Renal cortex interstitium (tissue), 11 donors: ENCODE data around the gene ADGRG4. TPM values are rescaled to one million over a fixed set of nuclear protein-coding genes. Genes with fewer than 3 reads are reported as not detected.

ENCODE experiments used
- DNase-seq, 11 donors: peaks; one replicate each; pipeline ENCODE4 v3.0.0-alpha.2; 2013; ENCODE audit warnings: low read depth in 9 of 11, low spot score in 4 of 11; ENCODE audit errors: extremely low read depth in 1 of 11
- polyA plus RNA-seq, 3 donors: library from polyadenylated mRNA; unstranded; fragments of 120-200 nt; gene quantifications; one replicate each; pipeline ENCODE4 v1.2.1, GENCODE V29; 2013; ENCODE audit not compliant: insufficient read length in 3 of 3

Gene ADGRG4
- polyA plus RNA-seq, 3 donors = not detected

DNA sequence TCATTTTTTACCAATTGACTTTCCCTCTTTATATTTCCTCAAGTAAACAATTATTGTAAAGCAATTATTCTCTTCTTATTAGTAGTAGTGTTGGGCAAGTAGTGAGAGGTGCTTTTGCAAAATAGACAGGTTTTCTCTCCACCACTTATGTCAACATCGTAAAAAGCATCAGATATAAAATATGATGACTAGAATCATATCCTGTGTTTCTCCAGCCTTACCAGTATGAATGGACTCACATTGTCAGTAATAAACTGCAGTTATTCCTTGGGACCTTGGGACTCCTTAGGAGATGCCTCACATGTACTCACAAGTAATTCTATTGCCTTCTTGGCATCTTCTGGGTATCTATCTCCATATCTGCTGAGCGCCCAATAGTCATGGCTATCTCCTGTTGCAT is 146.5 kb downstream of the ADGRG4 start:
- no peak for DNase-seq

DNA sequence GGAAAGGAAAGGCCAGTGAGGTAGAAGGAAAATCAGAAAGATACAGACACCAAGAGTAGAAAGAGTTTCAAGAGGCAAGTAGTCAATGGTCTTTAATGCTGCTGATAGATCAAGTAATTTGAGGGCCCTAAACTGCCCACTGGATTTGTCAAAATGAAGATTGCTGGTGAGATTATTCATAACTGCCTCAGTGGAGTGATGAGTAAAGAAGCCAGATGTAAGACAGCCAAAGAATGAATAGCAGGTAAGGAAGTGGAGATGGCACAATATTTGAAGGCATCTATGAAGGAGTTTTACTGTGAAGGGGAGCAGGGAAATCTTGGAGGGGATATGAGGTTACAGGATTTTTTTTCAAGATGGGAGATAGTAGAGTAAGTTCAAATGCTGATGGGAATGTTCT is 147.2 kb downstream of the ADGRG4 start:
- DNase-seq = no peak

DNA sequence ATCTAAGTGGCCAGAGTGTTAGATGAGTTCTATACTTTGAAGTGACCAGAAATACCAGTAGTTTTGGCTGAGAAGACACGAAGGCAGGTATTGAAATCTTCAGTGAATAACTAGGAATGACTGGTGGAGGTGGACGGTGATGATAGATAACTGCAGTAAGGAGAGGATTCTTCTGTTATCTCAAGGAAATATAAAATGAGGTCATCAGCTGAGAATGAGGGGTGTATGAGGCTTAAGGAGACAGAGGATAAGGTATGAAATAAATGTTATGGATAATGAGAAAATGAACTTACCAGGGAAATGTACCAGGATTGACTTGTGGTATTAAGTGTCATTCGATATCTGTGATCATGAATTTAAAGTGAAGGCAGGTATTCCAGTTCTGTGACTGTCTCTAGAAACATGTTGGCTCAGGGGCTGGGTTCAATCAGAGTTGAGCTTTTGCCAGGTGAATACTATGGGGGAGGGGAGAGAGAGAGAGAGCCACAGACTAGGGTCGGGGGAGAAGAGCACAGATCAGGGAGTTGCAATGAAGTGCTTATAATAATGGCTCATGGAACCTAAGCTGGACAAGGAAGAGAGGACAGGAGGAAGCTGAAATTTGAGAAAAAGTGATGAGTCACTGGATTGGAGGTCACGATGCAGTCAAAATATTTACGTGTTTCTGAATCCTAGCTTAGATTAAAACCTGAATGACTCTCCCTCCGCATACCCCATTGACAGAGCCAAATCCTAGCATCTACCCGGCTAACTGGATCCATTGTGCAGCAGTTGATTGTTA is 149.5 kb downstream of the ADGRG4 start:
- DNase-seq = no peak

- no peak for DNase-seq
These were observed 151.9 kb downstream of the ADGRG4 start for GRCh38 chrX:136452614-136453013.

DNA sequence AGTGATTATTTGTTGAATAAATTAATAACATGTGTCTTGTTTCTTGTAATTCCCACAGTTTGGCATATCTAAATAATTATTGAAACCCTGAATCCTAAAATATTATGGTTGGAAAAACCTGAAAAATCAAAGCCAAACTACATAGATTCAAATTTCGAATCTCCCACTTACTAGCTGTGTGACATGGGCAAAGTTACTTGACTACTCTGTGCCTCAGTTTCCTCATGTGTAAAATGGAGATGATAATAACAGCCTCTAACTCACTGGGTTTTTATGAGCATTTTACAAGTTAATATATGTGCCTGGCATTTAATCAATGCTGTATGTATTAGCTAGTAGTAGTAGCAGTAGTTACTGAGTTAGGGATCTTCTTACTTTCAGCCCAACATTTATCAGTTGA is 152.4 kb downstream of the ADGRG4 start:
- no peak for DNase-seq

- no peak for DNase-seq
These were observed 153.0 kb downstream of the ADGRG4 start for GRCh38 chrX:136453771-136454170.

GRCh38 chrX:136456133-136456532 is 155.4 kb downstream of the ADGRG4 start:
- DNase-seq = no peak

- no peak for DNase-seq
These were observed 156.6 kb downstream of the ADGRG4 start for GRCh38 chrX:136457303-136457917.

DNA sequence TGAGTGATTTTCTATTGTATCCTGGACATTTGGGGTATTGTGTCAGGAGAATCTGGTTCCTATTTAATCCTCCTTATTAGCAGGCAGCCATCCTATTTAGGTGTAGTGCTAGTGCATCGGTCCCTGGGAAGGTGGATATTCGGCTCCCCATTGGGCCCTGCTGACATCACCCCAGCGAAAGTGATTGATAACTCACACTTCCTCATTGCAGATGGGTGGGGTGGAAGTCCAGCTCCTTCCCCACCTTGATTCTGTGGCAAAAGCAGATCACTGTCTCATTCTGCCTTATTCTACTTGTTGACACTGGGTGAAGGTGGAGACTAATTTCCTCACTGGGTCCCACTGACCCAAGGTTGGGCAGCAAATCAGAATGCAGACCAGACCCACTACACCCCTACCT is 163.8 kb downstream of the ADGRG4 start:
- no peak for DNase-seq

Other genes starting within 250 kb of the ADGRG4 start
- 10 to 100 TPM; 58.4 to 67.9 (median 65.0) TPM for gene FHL1, start 153.4 kb upstream of the ADGRG4 start, polyA plus RNA-seq
- gene MAP7D3, start 49.6 kb upstream of the ADGRG4 start, polyA plus RNA-seq = 10 to 100 TPM; 13.2 to 19.8 (median 16.0) TPM
- gene BRS3, start 187.0 kb downstream of the ADGRG4 start, polyA plus RNA-seq = under 1 TPM in 2 of 3 donors, not detected in 1; 0.07 to 0.14 TPM
- 100 to 1,000 TPM in 2 of 3 donors, 10 to 100 TPM in 1; 93.3 to 129 (median 117) TPM for gene HTATSF1, start 196.6 kb downstream of the ADGRG4 start, polyA plus RNA-seq
- gene VGLL1, start 231.3 kb downstream of the ADGRG4 start, polyA plus RNA-seq = 1 to 10 TPM; 3.6 to 8.0 (median 5.6) TPM